Adrenal gland (tissue), 5 donors: Measurements from ENCODE around the gene GKN2.

Experiments used
- POLR2A ChIP-seq, 2 donors: fragments of 450-650 bp; IDR thresholded peaks; one replicate each; pipeline ENCODE4 v1.6.1; 2017; ENCODE audit warnings: antibody characterized with exemption in 2 of 2, mild to moderate bottlenecking in 2 of 2, moderate library complexity in 1 of 2
- TF ChIP-seq, protein P1 (sequence below), 6 experiments: fragments of 450-650 bp in 4 of 6; fragments of 200-600 bp in 2 of 6; sonication (generic) in 1 of 6; IDR thresholded peaks; 1 replicate in 5 of 6; 2 replicates in 1 of 6; pipeline versions ENCODE4 v1.5.1 to v1.8.0; 2016 to 2021; ENCODE audit warnings: antibody characterized with exemption in 6 of 6, mild to moderate bottlenecking in 2 of 6, moderate library complexity in 1 of 6
- donor health status: DM: no; HTN: no; CAD: no.

DNA sequence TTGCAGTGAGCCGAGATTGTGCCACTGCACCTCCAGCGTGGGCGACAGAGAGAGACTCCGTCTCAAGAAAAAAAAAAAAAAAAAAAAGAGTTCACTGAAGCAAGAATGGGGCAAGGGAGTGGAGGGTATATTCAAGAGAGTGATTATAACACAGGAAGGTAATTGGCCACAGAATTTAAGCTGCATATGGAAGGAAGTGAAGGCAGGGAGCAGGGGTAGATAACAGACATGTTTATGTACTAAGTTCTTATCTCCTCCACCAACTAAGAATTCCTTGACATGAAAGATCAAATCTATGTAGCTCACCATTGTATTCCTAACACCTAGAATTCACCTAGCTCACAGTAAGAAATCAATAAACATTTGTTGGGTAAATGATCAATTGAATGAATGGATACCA, 37.3 kb downstream of the GKN2 start:
- TF ChIP-seq, protein P1, sequence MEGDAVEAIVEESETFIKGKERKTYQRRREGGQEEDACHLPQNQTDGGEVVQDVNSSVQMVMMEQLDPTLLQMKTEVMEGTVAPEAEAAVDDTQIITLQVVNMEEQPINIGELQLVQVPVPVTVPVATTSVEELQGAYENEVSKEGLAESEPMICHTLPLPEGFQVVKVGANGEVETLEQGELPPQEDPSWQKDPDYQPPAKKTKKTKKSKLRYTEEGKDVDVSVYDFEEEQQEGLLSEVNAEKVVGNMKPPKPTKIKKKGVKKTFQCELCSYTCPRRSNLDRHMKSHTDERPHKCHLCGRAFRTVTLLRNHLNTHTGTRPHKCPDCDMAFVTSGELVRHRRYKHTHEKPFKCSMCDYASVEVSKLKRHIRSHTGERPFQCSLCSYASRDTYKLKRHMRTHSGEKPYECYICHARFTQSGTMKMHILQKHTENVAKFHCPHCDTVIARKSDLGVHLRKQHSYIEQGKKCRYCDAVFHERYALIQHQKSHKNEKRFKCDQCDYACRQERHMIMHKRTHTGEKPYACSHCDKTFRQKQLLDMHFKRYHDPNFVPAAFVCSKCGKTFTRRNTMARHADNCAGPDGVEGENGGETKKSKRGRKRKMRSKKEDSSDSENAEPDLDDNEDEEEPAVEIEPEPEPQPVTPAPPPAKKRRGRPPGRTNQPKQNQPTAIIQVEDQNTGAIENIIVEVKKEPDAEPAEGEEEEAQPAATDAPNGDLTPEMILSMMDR (IDR thresholded peaks at IDR 0.05), result no peak
- no peak for TF ChIP-seq POLR2A (IDR thresholded peaks at IDR 0.05)
